ENCODE results near the gene CST7. TPM values are rescaled to one million over a fixed set of nuclear protein-coding genes. Genes with fewer than 3 reads are reported as not detected.
"Not testable (repeated sequence)": the region's sequence is repeated elsewhere in the genome, so short reads cannot be mapped to it uniquely, and the experiment has no call there.

The CST7 gene
- polyA plus RNA-seq, 1 experiment: not detected

DNA sequence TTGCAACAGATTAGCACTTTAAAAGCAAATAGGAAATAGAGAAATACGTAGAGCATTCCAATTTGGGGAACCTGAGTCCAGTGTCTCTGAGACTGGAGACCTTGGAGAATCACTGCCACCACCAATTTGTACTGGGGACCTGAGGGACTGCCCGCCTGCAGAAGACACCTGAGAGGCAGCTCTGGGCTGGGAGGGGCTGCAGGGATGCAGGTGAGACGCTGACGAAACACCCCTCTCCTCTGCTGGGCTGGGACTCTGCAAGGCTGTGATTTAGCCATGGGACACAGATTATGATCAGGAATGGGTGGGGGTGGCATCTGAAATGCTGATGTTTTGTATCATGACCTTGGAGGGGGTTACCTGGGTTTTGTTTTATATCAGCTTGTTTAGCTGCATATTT, 50.5 kb downstream of the CST7 start:
- no peak overlapping the region for H3K4me3 ChIP-seq (ENCODE audit: low read depth, low read length)
- no peaks in the 10 kb centered on the region for H3K9me3 ChIP-seq (ENCODE audit: control insufficient read depth, insufficient read depth, low read length)
- CTCF ChIA-PET: interaction anchor here (0.7 to 7.9 kb wide), 2 partner anchors 63 to 190 kb away, joined by 3 to 147 read pairs; no protein-coding TSS in a partner anchor
- POLR2A ChIA-PET: no interaction called here
- no peak for DNase-seq (ENCODE audit: low read depth, low spot score)
- peaks cover 16% of the 10 kb centered on the region for H3K27me3 ChIP-seq (ENCODE audit: control insufficient read depth, insufficient read depth, low read length)
- TF ChIP-seq, protein P1, sequence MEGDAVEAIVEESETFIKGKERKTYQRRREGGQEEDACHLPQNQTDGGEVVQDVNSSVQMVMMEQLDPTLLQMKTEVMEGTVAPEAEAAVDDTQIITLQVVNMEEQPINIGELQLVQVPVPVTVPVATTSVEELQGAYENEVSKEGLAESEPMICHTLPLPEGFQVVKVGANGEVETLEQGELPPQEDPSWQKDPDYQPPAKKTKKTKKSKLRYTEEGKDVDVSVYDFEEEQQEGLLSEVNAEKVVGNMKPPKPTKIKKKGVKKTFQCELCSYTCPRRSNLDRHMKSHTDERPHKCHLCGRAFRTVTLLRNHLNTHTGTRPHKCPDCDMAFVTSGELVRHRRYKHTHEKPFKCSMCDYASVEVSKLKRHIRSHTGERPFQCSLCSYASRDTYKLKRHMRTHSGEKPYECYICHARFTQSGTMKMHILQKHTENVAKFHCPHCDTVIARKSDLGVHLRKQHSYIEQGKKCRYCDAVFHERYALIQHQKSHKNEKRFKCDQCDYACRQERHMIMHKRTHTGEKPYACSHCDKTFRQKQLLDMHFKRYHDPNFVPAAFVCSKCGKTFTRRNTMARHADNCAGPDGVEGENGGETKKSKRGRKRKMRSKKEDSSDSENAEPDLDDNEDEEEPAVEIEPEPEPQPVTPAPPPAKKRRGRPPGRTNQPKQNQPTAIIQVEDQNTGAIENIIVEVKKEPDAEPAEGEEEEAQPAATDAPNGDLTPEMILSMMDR (IDR thresholded peaks at IDR 0.05; ENCODE audit: low read depth, low read length): no peak
- no peak overlapping the region for H3K27ac ChIP-seq (ENCODE audit: low read depth, low read length)

DNA sequence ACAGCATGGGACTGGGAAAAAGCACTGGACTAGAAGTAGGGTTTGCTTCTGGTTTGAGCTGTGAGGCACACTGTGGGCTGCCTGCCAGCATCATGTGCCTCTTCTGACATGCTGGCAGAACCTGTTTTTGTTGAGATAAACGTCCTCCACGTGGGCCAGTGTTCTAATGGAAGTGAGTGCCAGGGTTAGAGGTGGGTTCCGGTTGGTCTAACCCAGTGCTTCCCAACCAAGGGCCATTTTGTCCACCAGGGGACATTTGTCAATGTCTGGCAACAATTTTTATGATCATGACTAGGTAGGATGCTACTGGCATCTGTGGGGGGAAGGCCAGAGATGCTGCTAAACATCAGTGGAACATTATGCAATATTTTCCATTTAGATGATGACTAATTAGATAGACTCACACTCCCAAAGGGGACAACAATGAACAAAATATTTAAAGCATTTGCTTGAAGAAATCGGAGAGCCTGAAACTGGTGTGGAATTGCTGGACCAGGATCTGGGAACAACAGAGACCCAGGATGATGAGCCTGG, 51.3 kb downstream of the CST7 start:
- peaks cover 16% of the 10 kb centered on the region for H3K27me3 ChIP-seq (ENCODE audit: control insufficient read depth, insufficient read depth, low read length)
- CTCF ChIA-PET: interaction anchor here (7.9 kb wide), 1 partner anchor 62 kb away, joined by 147 read pairs; no protein-coding TSS in a partner anchor
- DNase-seq (ENCODE audit: low read depth, low spot score): no peak
- no peaks in the 10 kb centered on the region for H3K9me3 ChIP-seq (ENCODE audit: control insufficient read depth, insufficient read depth, low read length)
- POLR2A ChIA-PET: no interaction called here
- H3K27ac ChIP-seq (ENCODE audit: low read depth, low read length): no peak overlapping the region
- H3K4me3 ChIP-seq (ENCODE audit: low read depth, low read length): no peak overlapping the region
- TF ChIP-seq, protein P1 (IDR thresholded peaks at IDR 0.05; ENCODE audit: low read depth, low read length): 0 out of 2 replicates have a peak, but pooled peaks have one; percentile 8

DNA sequence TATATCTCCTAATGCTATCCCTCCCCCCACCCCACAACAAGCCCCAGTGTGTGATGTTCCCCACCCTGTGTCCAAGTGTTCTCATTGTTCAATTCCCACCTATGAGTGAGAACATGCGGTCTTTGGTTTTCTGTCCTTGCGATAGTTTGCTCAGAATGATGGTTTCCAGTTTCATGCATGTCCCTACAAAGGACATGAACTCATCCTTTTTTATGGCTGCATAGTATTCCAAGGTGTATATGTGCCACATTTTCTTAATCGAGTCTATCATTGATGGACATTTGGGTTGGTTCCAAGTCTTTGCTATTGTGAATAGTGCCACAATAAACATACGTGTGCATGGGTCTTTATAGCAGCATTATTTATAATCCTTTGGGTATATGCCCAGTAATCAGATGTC, 52.3 kb downstream of the CST7 start:
- peaks cover 11% of the 10 kb centered on the region for H3K27me3 ChIP-seq (ENCODE audit: control insufficient read depth, insufficient read depth, low read length)
- CTCF ChIA-PET; DNase-seq (ENCODE audit: low read depth, low spot score); H3K27ac ChIP-seq (ENCODE audit: low read depth, low read length); H3K9me3 ChIP-seq (ENCODE audit: control insufficient read depth, insufficient read depth, low read length); H3K4me3 ChIP-seq (ENCODE audit: low read depth, low read length): not testable (repeated sequence)
- POLR2A ChIA-PET: interaction anchor here (0.5 kb wide), 1 partner anchor 70 kb away, joined by 3 read pairs; no protein-coding TSS in a partner anchor

DNA sequence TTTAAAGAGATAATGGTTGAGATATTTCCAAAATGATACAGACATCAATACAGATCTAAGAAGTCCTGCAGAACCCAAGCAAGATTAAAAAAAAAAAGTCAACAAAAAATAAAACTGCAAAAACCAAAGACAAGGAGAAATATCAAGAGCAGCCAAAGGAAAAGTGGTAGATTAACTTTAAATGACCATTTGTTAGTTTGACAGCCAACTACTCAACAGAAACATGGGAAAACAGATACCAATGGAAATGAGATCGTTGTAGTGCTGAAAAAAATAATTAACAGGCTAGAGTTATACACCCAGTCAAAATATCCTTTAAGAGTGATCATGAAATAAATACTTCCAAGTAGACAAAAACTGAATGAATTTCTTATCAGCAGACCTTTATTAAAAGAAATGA, 53.9 kb downstream of the CST7 start:
- peaks cover 9% of the 10 kb centered on the region for H3K27me3 ChIP-seq (ENCODE audit: control insufficient read depth, insufficient read depth, low read length)
- H3K4me3 ChIP-seq (ENCODE audit: low read depth, low read length): no peak overlapping the region
- H3K9me3 ChIP-seq (ENCODE audit: control insufficient read depth, insufficient read depth, low read length): no peaks in the 10 kb centered on the region
- no peak overlapping the region for H3K27ac ChIP-seq (ENCODE audit: low read depth, low read length)
- ChIA-PET CTCF (no interaction called here), POLR2A (no interaction called here)
- TF ChIP-seq, protein P1 (IDR thresholded peaks at IDR 0.05; ENCODE audit: low read depth, low read length): no peak
- DNase-seq (ENCODE audit: low read depth, low spot score): no peak

DNA sequence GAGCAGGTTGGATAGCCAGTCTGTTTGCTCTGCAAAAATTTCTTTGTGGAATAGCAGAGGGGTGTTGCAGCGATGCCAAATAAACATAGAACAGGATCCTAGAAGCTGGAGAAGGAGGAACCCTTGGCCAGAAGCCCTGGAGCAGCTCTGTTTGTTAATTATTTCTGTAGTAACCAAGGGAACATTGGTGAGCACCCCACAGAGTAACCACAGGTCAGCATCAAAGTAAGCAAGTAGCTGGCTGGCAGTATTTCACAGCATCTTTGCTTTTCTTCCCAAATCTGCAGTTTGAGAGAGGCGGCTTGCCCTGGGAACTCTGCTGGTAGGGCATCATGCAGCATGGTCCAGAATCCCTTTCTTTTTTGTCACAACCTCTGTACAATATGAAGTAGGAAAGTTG, 56.2 kb downstream of the CST7 start:
- Histone ChIP-seq H3K9me3 (ENCODE audit: control insufficient read depth, insufficient read depth, low read length) (no peaks in the 10 kb centered on the region), H3K27me3 (ENCODE audit: control insufficient read depth, insufficient read depth, low read length) (peaks cover 4% of the 10 kb centered on the region), H3K27ac (ENCODE audit: low read depth, low read length) (no peak overlapping the region), H3K4me3 (ENCODE audit: low read depth, low read length) (no peak overlapping the region)
- TF ChIP-seq, protein P1 (IDR thresholded peaks at IDR 0.05; ENCODE audit: low read depth, low read length): no peak
- ChIA-PET CTCF (interaction anchor here (1.5 kb wide), 1 partner anchor 11 kb away, joined by 5 read pairs; no protein-coding TSS in a partner anchor), POLR2A (interaction anchor here (0.7 kb wide), 1 partner anchor 41 kb away, joined by 4 read pairs; no protein-coding TSS in a partner anchor)
- no peak for DNase-seq (ENCODE audit: low read depth, low spot score)

Data from AG04450 (cell line).